GM23338 (cell line): ENCODE measurements around the gene UBE2G2. TPM values are rescaled to one million over a fixed set of nuclear protein-coding genes. Genes with fewer than 3 reads are reported as not detected.

ENCODE experiments used
- ATAC-seq: fragments of 200-7000 bp; cut with Tn5 transposase; 3 replicates; pipeline ENCODE4 v1.9.1; 2020
- DNase-seq: peaks from one replicate; pipeline ENCODE4 v3.0.0-alpha.2; 2015; ENCODE audit warnings: low spot score
- H2AFZ ChIP-seq: fragments of 200-600 bp; sonication (generic); 2 replicates; pipeline ENCODE4 v1.8.0; 2016; ENCODE audit warnings: antibody characterized with exemption, mild to moderate bottlenecking, moderate library complexity
- H3F3A ChIP-seq: fragments of 200-600 bp; sonication (generic); replicated peaks from 2 replicates; pipeline ENCODE4 v1.8.0; 2017; ENCODE audit warnings: antibody characterized with exemption, mixed run types, low read depth
- H3K27ac ChIP-seq: fragments of 200-600 bp; sonication (generic); 2 replicates; pipeline ENCODE4 v1.6.1; 2016; ENCODE audit warnings: low read depth
- H3K27me3 ChIP-seq: fragments of 200-600 bp; sonication (generic); 2 replicates; pipeline ENCODE4 v1.8.0; 2016; ENCODE audit warnings: mild to moderate bottlenecking, mixed run types, moderate library complexity; ENCODE audit not compliant: insufficient read depth
- H3K36me3 ChIP-seq: fragments of 200-600 bp; sonication (generic); 2 replicates; pipeline ENCODE4 v1.8.0; 2016; ENCODE audit warnings: mild to moderate bottlenecking; ENCODE audit not compliant: insufficient read depth
- H3K4me1 ChIP-seq: fragments of 200-600 bp; sonication (generic); 2 replicates; pipeline ENCODE4 v1.8.0; 2016; ENCODE audit warnings: mild to moderate bottlenecking, moderate library complexity; ENCODE audit not compliant: insufficient read depth
- H3K4me2 ChIP-seq: fragments of 200-600 bp; sonication (generic); 2 replicates; pipeline ENCODE4 v1.7.1; 2017; ENCODE audit warnings: mixed run types
- H3K4me3 ChIP-seq: fragments of 200-600 bp; sonication (generic); 2 replicates; pipeline ENCODE4 v1.6.1; 2016; ENCODE audit warnings: mixed run types
- H3K79me2 ChIP-seq: fragments of 200-600 bp; sonication (generic); replicated peaks from 2 replicates; pipeline ENCODE4 v1.8.0; 2017; ENCODE audit warnings: mild to moderate bottlenecking; ENCODE audit not compliant: insufficient read depth
- H3K9me2 ChIP-seq: fragments of 200-600 bp; sonication (generic); 2 replicates; pipeline ENCODE4 v1.8.0; 2017; ENCODE audit not compliant: insufficient read depth
- H4K20me1 ChIP-seq: fragments of 200-600 bp; sonication (generic); replicated peaks from 2 replicates; pipeline ENCODE4 v1.8.0; 2017; ENCODE audit warnings: mild to moderate bottlenecking; ENCODE audit not compliant: insufficient read depth
- H3K27ac Mint-ChIP-seq: 2 replicates; pipeline ENCODE4 v1.8.0; 2020; ENCODE audit warnings: inconsistent platforms, mild to moderate bottlenecking, moderate library complexity, mixed read lengths
- H3K27me3 Mint-ChIP-seq: 3 replicates; pipeline ENCODE4 v1.8.0; 2022; ENCODE audit warnings: low read depth, mild to moderate bottlenecking, moderate library complexity, mixed read lengths, inconsistent platforms; ENCODE audit not compliant: insufficient read depth, poor library complexity
- H3K36me3 Mint-ChIP-seq: 3 replicates; pipeline ENCODE4 v1.8.0; 2021; ENCODE audit warnings: low read depth, mild to moderate bottlenecking, inconsistent platforms, moderate library complexity, mixed read lengths
- H3K4me1 Mint-ChIP-seq: 3 replicates; pipeline ENCODE4 v1.8.0; 2020; ENCODE audit warnings: mild to moderate bottlenecking, inconsistent platforms, mixed read lengths
- H3K4me3 Mint-ChIP-seq: 3 replicates; pipeline ENCODE4 v1.8.0; 2021; ENCODE audit warnings: moderate library complexity, mild to moderate bottlenecking, inconsistent platforms, mixed read lengths
- H3K9me3 Mint-ChIP-seq: 3 replicates; pipeline ENCODE4 v1.8.0; 2020; ENCODE audit warnings: moderate library complexity, mild to moderate bottlenecking, inconsistent platforms, mixed read lengths
- EZH2 ChIP-seq: fragments of 200-600 bp; sonication (generic); IDR thresholded peaks from one replicate; pipeline ENCODE4 v1.8.0; 2017; ENCODE audit warnings: antibody characterized with exemption, mild to moderate bottlenecking, low read depth; ENCODE audit not compliant: unreplicated experiment
- EZH2phosphoT487 ChIP-seq: fragments of 200-600 bp; sonication (generic); IDR thresholded peaks from one replicate; pipeline ENCODE4 v1.8.1; 2018; ENCODE audit warnings: antibody characterized with exemption; ENCODE audit not compliant: unreplicated experiment
- JUNB ChIP-seq: IDR thresholded peaks from one replicate; pipeline ENCODE4 v1.6.1; 2016; ENCODE audit warnings: antibody characterized with exemption; ENCODE audit not compliant: unreplicated experiment
- NANOG ChIP-seq: IDR thresholded peaks from 2 replicates; pipeline ENCODE4 v1.6.1; 2016; ENCODE audit warnings: antibody characterized with exemption, borderline replicate concordance
- POLR2AphosphoS5 ChIP-seq: IDR thresholded peaks from 2 replicates; pipeline ENCODE4 v1.6.1; 2016; ENCODE audit warnings: antibody characterized with exemption, low read depth
- STAT1 ChIP-seq: IDR thresholded peaks from one replicate; pipeline ENCODE4 v1.6.1; 2016; ENCODE audit warnings: antibody characterized with exemption; ENCODE audit not compliant: unreplicated experiment
- ZNF331 ChIP-seq: fragments of 250-450 bp; sonication (Bioruptor Pico); IDR thresholded peaks from 2 replicates; pipeline ENCODE4 v1.5.0; 2020; ENCODE audit warnings: low read depth, mild to moderate bottlenecking, moderate library complexity
- polyA plus RNA-seq: library from polyadenylated mRNA; unstranded; fragments of >200 nt; fragmentation: Nextera tagmentation; extraction: Ambion mirVana; gene quantifications from 2 replicates; pipeline ENCODE4 v1.2.1, GENCODE V29; 2016
- total RNA-seq: library from RNA; depleted of rRNA; stranded (reverse); fragments of >200 nt; shearing (Covaris generic); gene quantifications from 2 replicates; pipeline ENCODE4 v1.2.3, GENCODE V29; 2014
- TF ChIP-seq, protein P1 (sequence below): IDR thresholded peaks from one replicate; pipeline ENCODE4 v1.6.1; 2018; ENCODE audit warnings: antibody characterized with exemption; ENCODE audit not compliant: unreplicated experiment
- TF ChIP-seq, protein P2 (sequence below): fragments of 250-450 bp; sonication (Bioruptor Pico); IDR thresholded peaks from 2 replicates; pipeline ENCODE4 v1.5.0; 2020; ENCODE audit warnings: mild to moderate bottlenecking, moderate library complexity
- TF ChIP-seq, protein P3 (sequence below), 2 experiments: fragments of 200-600 bp in 1 of 2; sonication (generic) in 1 of 2; conservative IDR thresholded peaks; 2 replicates each; pipeline versions ENCODE4 v1.5.1 to v1.6.1; 2016 to 2017; ENCODE audit warnings: antibody characterized with exemption in 2 of 2, low read depth in 2 of 2, mild to moderate bottlenecking in 2 of 2, moderate library complexity in 1 of 2

UBE2G2 gene
- total and polyA plus RNA-seq, 2 experiments from 2014 or later, result 66.4 to 100 TPM

DNA sequence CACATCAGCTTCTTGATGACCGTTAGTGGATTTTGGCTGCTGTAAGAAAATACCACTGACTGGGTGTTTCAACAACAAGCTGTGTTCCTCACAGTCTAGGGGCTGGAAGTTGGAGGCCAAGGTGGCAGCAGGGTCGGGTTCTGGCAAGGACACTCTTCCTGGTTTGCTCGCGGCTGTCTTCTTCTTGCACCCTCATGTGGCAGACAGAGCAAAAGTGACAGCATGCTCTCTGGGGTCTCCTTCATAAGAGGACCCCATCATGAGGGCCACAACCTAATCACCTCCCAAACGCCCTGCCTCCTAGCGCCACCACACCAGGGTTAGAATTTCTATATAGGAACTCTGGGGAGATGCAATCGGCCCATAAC lies 71.6 kb downstream of the UBE2G2 start:
- no peaks in the 10 kb centered on the region for H3K27me3 ChIP-seq
- H3K9me3 Mint-ChIP-seq, result peaks cover 10% of the 10 kb centered on the region; the same call in 2 of the 3 replicates
- H3K4me1 Mint-ChIP-seq, result peaks cover 2% of the 10 kb centered on the region; the same call in 1 of the 3 replicates
- H3K9me2 ChIP-seq, result no peaks in the 10 kb centered on the region
- no peak overlapping the region for H3K27ac Mint-ChIP-seq
- H3K4me2 ChIP-seq, result no peak overlapping the region
- no peaks in the 10 kb centered on the region; the same call in 1 of the 2 replicates for H3K4me1 ChIP-seq
- no peak overlapping the region; the same call in 2 of the 3 replicates for H3K4me3 Mint-ChIP-seq
- peaks cover 9% of the 10 kb centered on the region; the same call in 1 of the 3 replicates for H3K36me3 Mint-ChIP-seq
- no peak for ATAC-seq
- no peak overlapping the region for H2AFZ ChIP-seq
- no peak overlapping the region for H3K4me3 ChIP-seq
- no peak for DNase-seq
- TF ChIP-seq ZNF331 (CRISPR knock-in tag) (no peak), STAT1 (no peak), NANOG (no peak), EZH2 (no peak), JUNB (no peak), POLR2AphosphoS5 (no peak), EZH2phosphoT487 (no peak)
- TF ChIP-seq, protein P1, sequence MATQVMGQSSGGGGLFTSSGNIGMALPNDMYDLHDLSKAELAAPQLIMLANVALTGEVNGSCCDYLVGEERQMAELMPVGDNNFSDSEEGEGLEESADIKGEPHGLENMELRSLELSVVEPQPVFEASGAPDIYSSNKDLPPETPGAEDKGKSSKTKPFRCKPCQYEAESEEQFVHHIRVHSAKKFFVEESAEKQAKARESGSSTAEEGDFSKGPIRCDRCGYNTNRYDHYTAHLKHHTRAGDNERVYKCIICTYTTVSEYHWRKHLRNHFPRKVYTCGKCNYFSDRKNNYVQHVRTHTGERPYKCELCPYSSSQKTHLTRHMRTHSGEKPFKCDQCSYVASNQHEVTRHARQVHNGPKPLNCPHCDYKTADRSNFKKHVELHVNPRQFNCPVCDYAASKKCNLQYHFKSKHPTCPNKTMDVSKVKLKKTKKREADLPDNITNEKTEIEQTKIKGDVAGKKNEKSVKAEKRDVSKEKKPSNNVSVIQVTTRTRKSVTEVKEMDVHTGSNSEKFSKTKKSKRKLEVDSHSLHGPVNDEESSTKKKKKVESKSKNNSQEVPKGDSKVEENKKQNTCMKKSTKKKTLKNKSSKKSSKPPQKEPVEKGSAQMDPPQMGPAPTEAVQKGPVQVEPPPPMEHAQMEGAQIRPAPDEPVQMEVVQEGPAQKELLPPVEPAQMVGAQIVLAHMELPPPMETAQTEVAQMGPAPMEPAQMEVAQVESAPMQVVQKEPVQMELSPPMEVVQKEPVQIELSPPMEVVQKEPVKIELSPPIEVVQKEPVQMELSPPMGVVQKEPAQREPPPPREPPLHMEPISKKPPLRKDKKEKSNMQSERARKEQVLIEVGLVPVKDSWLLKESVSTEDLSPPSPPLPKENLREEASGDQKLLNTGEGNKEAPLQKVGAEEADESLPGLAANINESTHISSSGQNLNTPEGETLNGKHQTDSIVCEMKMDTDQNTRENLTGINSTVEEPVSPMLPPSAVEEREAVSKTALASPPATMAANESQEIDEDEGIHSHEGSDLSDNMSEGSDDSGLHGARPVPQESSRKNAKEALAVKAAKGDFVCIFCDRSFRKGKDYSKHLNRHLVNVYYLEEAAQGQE, result no peak
- TF ChIP-seq, protein P2, sequence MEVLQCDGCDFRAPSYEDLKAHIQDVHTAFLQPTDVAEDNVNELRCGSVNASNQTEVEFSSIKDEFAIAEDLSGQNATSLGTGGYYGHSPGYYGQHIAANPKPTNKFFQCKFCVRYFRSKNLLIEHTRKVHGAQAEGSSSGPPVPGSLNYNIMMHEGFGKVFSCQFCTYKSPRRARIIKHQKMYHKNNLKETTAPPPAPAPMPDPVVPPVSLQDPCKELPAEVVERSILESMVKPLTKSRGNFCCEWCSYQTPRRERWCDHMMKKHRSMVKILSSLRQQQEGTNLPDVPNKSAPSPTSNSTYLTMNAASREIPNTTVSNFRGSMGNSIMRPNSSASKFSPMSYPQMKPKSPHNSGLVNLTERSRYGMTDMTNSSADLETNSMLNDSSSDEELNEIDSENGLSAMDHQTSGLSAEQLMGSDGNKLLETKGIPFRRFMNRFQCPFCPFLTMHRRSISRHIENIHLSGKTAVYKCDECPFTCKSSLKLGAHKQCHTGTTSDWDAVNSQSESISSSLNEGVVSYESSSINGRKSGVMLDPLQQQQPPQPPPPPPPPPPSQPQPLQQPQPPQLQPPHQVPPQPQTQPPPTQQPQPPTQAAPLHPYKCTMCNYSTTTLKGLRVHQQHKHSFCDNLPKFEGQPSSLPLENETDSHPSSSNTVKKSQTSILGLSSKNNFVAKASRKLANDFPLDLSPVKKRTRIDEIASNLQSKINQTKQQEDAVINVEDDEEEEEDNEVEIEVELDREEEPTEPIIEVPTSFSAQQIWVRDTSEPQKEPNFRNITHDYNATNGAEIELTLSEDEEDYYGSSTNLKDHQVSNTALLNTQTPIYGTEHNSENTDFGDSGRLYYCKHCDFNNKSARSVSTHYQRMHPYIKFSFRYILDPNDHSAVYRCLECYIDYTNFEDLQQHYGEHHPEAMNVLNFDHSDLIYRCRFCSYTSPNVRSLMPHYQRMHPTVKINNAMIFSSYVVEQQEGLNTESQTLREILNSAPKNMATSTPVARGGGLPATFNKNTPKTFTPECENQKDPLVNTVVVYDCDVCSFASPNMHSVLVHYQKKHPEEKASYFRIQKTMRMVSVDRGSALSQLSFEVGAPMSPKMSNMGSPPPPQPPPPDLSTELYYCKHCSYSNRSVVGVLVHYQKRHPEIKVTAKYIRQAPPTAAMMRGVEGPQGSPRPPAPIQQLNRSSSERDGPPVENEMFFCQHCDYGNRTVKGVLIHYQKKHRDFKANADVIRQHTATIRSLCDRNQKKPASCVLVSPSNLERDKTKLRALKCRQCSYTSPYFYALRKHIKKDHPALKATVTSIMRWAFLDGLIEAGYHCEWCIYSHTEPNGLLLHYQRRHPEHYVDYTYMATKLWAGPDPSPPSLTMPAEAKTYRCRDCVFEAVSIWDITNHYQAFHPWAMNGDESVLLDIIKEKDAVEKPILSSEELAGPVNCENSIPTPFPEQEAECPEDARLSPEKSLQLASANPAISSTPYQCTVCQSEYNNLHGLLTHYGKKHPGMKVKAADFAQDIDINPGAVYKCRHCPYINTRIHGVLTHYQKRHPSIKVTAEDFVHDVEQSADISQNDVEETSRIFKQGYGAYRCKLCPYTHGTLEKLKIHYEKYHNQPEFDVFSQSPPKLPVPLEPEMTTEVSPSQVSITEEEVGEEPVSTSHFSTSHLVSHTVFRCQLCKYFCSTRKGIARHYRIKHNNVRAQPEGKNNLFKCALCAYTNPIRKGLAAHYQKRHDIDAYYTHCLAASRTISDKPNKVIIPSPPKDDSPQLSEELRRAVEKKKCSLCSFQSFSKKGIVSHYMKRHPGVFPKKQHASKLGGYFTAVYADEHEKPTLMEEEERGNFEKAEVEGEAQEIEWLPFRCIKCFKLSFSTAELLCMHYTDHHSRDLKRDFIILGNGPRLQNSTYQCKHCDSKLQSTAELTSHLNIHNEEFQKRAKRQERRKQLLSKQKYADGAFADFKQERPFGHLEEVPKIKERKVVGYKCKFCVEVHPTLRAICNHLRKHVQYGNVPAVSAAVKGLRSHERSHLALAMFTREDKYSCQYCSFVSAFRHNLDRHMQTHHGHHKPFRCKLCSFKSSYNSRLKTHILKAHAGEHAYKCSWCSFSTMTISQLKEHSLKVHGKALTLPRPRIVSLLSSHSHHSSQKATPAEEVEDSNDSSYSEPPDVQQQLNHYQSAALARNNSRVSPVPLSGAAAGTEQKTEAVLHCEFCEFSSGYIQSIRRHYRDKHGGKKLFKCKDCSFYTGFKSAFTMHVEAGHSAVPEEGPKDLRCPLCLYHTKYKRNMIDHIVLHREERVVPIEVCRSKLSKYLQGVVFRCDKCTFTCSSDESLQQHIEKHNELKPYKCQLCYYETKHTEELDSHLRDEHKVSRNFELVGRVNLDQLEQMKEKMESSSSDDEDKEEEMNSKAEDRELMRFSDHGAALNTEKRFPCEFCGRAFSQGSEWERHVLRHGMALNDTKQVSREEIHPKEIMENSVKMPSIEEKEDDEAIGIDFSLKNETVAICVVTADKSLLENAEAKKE (CRISPR knock-in tag), result no peak
- TF ChIP-seq, protein P3, sequence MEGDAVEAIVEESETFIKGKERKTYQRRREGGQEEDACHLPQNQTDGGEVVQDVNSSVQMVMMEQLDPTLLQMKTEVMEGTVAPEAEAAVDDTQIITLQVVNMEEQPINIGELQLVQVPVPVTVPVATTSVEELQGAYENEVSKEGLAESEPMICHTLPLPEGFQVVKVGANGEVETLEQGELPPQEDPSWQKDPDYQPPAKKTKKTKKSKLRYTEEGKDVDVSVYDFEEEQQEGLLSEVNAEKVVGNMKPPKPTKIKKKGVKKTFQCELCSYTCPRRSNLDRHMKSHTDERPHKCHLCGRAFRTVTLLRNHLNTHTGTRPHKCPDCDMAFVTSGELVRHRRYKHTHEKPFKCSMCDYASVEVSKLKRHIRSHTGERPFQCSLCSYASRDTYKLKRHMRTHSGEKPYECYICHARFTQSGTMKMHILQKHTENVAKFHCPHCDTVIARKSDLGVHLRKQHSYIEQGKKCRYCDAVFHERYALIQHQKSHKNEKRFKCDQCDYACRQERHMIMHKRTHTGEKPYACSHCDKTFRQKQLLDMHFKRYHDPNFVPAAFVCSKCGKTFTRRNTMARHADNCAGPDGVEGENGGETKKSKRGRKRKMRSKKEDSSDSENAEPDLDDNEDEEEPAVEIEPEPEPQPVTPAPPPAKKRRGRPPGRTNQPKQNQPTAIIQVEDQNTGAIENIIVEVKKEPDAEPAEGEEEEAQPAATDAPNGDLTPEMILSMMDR (conservative IDR thresholded peaks at IDR 0.05; ENCODE audit: low read depth in 2 of 2), result no peak
- H3F3A ChIP-seq, result no peaks in the 10 kb centered on the region
- H3K27me3 Mint-ChIP-seq, result peaks cover 17% of the 10 kb centered on the region
- no peaks in the 10 kb centered on the region for H4K20me1 ChIP-seq
- no peaks in the 10 kb centered on the region for H3K36me3 ChIP-seq
- no peak overlapping the region for H3K27ac ChIP-seq
- H3K79me2 ChIP-seq, result no peaks in the 10 kb centered on the region
